ENCODE data around the gene MGA.

DNA sequence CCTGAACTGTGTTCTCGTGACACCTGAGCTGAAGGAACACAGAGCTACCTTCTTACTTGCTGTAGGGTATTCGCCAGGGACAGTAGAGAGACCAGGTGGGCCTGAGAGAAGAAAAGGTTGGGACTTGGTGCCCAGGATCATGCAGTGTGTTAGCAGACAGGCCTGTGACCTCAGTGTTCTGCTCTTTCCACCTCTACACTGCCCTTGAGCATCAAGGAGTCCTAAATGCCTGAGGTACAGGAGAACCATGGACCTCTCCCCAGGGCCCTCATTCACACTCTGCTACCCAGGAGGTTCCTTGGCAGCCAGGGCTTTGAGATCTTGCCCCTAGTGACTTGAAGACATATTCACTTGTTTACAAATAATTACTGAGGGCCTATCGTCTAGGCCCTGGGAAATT, 145.5 kb downstream of the MGA start:
- TF ChIP-seq POLR2A (IDR thresholded peaks at IDR 0.05), result no peak
- TF ChIP-seq, protein P1, sequence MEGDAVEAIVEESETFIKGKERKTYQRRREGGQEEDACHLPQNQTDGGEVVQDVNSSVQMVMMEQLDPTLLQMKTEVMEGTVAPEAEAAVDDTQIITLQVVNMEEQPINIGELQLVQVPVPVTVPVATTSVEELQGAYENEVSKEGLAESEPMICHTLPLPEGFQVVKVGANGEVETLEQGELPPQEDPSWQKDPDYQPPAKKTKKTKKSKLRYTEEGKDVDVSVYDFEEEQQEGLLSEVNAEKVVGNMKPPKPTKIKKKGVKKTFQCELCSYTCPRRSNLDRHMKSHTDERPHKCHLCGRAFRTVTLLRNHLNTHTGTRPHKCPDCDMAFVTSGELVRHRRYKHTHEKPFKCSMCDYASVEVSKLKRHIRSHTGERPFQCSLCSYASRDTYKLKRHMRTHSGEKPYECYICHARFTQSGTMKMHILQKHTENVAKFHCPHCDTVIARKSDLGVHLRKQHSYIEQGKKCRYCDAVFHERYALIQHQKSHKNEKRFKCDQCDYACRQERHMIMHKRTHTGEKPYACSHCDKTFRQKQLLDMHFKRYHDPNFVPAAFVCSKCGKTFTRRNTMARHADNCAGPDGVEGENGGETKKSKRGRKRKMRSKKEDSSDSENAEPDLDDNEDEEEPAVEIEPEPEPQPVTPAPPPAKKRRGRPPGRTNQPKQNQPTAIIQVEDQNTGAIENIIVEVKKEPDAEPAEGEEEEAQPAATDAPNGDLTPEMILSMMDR (IDR thresholded peaks at IDR 0.05), result no peak
